Effector CD8-positive, alpha-beta T cell (primary cell): ENCODE data around the gene RAB36.

Experiments
- DNase-seq: peaks from one replicate; lab custom pipeline; 2025; lab: John Stamatoyannopoulos, UW

RAB36 gene

DNA sequence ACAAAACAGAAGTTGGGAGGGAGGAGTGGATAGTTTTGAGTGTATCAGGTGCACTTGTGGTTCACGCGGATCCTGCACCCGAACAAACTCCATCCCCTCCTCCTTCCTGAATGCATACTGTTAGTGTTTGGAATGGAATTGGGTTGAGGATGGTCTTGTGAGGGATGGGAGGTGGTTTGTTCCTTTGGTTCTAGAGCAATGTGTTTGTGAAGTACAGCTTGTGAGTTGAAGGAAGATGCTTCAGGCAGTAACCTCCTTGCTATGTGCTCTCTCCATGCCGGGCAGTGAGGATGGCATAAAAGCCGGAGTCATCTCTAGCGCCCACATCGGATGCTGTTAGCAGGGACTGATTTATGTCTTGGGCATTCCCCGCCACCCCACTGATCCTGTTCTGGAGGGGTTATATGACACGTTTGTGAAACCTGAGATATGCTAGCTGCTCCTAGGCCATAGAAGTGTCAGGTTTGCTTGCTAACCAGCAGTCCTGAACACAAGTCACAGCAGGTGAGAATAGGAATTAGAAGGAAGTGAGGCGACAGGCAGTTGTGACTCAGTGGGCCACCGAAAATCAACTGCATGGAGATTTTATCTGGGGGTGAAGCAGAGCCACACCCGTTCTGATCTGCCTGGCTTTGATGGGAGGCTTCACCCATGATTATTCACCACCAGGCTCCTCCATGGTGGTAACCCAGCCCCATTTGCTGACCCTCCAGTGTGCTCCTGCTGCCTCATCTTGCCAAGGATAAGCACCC is 37.2 kb downstream of the RAB36 start:
- DNase-seq = no peak

DNA sequence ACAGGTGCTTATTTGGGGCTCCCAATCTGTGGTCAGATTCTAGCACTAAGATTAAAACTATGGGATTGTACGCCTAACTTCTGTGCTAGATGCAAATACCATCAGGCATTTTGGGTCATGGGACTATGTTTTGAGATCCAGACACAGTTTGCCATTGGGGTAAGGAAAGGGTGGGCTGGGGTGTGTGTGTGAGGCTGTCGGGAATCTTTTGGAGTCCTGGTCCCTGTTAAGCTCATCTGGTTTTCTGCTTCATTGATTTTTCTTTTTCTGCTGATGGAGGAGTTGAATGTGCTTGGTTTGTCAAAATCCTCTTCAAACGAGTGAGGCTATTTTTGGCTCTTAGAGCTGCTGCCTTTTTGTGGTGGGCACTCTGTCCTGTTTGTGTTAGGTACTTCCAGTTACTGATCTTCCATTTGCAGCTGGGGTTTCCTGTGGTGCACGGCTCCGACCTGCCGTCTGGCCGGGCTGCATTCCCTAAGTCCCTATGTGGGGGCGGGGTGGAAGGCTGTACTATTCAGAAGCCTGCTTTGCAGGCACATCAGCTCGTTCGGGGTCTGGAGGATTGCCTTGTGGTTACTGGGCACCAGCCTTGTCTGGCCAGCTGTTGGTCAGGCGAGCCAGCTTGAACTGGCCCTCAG is 37.9 kb downstream of the RAB36 start:
- DNase-seq = no peak

DNA sequence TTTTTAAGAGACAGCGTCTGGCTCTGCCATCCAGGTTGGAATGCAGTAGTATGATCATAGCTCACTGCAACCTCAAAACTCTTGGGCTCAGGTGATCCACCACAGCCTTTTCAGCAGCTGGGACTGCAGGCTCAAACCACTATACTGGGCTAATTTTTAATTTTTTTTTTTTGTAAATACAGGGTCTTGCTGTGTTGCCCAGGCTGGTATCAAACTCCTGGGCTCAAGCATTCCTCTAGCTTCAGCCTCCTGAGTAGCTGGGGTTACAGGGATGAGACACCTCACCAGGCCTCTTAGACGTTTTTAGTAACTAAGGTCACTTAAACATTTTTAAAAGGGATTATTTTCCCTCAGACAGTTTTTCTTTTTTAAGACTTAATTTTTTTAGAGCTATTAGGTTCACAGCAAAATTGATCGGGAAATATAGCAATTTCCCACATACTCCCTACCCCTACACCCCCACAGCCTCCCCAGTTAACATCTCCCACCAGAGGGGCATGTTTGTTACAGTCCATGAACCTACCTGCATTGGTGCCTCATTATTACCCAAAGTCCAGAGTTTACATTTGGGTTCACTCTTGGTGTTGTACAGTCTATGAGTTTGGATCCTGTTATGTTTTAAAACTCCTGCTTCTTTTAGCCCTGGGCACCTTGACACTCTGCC is 39.0 kb downstream of the RAB36 start:
- DNase-seq = no peak

GRCh38 chr22:23184764-23185113 is 39.5 kb downstream of the RAB36 start:
- no peak for DNase-seq

DNA sequence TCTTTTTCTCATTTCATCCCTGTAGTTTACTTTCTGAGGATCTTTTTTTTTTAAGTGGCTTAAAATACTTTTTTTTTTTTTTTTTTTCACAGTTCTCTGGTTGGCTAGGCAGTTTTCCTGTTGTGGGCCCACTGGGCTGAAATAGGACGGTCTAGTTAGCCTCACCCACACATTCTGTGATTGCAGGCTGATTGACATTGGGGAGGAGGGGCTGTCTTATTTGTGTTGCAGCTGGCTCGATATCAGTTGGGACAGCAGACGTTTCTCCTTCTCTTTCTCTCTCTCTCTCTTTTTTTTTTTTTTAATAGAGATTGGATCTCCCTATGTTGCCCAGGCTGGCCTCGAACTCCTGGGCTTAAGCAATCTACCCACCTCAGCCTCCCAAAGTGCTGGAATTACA is 41.9 kb downstream of the RAB36 start:
- no peak for DNase-seq

DNA sequence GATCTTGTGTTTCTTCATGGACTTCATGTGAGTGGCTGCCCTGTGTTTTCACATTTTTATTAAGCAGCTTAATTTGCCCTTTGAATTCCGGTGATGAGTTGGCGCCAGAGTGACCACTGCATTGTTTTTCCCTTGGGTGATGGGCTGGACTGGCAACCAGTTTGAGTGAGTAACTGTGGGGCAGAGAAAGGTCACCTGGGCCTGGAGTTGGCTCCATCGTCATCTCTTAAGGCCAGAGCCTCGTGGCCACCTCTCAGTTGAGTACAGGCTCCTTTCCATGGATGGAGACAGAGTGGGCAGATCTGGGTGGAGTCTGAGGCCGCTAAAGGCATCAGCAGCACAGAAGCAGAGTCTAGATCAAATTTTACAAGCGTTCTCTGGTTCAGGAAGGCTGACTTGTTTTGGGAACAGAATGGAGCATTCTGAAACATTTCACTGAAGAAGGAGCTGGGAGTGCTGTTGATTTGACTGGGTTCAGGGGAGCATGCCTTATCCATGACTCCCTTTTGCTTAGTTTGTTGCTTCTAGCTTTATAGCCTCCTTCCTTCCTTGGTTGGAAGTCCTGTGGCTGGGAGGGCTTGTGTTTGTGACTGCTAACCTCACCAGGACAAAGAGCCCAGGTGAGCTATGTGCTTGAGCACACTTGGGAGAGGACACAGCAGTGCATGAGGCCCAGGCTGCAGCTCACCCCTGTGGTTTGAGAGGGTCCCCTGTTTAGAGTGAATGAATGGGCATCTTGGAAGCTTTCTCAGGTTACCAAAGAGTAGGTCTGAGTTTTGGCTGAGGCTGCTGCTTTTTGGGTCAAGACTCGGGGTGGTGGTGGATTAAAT is 42.8 kb downstream of the RAB36 start:
- DNase-seq = no peak

DNA sequence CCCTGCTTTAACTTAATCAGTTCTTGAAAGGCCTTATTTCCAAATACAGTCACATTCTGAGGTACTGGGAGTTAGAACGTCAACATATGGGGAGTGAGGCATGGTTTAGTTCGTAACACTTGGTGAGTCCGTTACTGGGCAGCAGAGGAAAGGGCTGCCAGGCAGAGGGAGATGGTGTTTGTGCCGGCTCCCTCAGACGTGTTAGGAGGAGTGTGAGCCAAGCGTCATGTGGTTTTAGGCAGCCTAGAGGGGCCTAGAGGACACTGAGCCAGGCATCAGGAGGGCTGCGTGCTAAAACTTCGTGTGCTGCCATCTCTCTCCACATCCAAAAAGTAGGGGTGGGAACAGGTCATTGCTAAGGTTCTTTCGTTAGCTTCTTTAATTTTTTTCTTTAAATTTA is 45.2 kb downstream of the RAB36 start:
- DNase-seq = no peak

DNA sequence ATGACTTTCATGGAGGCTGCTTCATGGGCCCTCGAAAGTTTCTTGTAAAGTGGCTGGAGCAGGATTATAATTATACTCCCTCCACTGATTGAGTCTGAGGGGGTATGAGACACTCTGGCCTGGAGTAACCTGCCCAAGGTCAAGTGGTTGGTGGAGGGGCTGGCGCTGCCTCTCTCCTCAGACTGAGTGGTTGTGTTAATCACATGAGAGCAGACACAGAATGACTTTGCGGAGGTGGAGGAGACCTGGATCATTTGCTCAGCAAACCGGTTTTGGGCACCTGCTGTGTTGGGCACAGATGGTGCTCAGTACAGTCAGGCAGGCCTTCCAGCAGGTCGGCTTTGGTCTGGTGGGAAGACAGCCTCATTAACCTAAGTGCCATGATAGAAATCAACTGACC is 46.9 kb downstream of the RAB36 start:
- no peak for DNase-seq

DNA sequence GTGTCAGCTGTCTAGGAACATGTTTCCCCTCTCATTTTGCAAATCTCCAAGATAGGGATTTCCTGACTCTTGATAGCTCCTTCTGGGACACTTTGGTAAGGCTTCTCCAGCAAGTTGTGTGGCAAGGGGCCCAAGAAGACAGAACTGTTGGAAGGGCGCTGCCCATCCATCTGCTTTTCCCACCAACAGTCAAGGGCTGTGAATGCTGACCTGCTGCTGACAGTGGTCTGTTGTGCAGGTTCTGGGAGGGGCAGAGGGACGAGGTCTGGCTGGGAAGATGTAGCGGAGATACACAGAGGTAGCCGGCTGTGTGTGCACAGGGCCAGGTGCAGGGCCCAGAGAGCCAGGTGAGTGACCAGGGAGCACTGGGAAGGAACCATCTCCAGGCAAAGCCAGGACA is 47.3 kb downstream of the RAB36 start:
- no peak for DNase-seq

DNA sequence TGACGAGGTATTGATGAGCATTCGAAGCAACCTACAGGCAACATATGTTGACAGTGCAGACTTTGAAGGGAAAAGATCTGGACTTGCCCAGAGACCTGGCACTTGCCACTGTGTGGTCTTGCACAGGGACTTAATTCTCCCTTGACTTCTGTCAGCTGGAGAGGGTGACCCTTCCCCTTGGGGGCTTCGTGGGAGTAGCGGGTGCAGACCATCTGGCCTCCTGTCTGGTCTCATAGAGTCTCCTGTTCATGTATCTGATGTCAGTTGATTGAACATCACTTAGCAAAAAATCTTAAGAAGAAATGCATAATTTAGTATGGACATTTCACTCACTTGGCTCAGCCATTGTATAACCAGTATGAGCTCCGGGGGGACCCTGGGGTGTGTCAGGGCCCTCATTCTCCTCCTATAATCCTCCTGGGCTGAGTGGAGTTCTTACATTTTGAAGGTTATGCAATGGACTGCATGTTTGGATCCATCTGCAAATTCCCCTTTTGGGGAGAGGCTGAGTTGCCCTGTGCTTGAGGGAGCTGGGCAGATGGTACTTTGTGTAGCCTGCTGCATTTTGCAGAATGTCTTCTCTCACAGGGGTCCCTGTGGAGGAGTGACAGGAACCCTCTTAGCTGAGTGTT is 48.0 kb downstream of the RAB36 start:
- no peak for DNase-seq

DNA sequence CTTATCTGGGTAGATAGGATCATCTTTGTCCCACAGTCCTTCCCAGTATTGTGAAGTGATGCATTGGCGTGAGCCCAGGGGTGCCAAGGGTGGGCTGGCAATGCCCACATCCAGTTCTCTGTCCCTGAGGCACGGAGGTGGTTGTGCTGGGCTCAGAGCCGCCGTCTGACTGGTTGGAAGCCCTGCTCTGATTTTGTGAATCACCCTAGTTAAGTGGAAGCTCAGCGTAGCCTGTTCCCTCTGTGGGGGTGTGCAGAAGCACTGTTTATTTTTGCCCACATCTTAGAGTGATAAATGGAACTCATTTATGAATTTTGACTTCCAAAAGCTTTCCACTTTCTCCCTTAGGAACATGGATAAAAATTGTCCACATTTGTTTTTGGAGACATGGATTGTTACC is 48.6 kb downstream of the RAB36 start:
- DNase-seq = no peak

DNA sequence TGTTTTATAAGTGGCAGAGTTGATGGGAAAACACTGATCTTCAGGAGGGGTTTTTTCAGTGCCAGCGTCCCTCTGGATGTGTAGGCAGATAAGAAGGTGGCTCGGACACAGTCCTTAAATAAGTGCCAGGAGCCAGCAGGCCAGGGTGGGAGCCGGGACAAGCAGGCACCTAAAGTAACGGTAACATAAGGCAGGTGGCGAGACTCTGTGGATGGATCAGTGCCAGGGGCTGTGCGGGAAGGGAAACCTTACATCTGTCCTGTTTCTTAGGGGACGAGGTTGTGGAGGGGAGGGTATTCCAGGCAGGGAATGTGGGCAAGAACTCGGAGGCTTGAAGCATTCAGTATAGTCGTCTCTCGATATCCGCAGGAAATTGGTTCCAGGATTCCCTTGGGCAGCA is 50.9 kb downstream of the RAB36 start:
- no peak for DNase-seq

DNA sequence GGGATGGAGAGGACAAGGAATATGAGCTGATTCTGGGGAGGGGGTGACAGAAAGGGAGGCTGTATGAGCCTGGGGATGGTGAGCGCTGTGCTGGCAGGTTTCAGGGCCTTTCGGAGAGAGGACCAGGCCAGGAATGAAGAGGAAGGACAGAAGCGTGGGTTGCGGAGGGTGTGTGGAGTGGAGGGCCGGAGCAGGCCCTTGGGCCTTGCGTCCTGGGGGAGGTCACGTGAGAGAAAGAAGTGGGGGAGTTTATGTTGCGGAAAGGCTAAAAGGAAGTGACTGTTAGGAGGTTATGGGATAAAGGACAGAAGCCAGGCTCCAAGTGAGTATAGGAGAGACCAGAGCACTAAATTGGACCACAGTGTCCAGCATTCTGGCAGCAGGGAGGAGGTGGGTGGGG is 52.6 kb downstream of the RAB36 start:
- DNase-seq = no peak

DNA sequence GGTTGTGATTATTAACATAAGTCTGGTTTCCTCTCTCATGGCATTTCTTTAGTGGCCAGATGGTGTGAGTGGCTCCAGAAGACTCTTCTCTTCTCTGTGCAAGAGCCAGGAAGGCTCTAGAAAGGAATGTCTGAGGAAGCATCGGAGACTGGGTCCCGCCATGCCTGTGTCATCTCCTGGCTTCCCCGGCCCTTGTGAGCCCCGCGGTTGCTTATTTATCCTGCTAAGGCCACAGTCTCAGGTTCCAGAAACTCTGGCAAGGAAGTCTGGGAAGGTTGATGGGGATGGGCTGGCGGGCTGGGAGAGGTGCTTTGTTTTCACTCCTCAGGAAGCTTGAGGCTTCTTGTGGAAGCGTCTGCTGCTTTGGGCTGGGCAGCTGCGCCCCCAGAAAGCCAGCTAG is 53.9 kb downstream of the RAB36 start:
- no peak for DNase-seq

GRCh38 chr22:23200898-23201297 is 55.6 kb downstream of the RAB36 start:
- no peak for DNase-seq

- DNase-seq = no peak
These were observed 57.7 kb downstream of the RAB36 start for GRCh38 chr22:23202812-23203451.

GRCh38 chr22:23203452-23204124 is 58.3 kb downstream of the RAB36 start:
- no peak for DNase-seq

DNA sequence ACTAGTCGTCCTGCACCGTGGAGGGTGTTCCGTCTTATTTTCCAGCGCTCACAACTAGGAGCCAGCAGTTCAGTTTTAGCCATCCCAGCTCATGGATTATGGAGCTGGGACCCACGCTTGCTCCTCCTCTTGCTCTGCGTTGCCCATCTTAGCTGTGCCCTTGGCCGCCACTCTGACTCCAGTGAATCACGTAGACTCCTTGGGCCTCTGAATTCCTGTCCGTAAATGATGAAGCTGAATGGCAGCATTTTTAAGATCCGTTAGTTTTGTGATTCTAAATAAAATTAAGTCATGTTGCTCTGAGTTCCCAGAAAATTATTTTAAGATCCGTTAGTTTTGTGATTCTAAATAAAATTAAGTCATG is 58.8 kb downstream of the RAB36 start:
- DNase-seq = no peak

DNA sequence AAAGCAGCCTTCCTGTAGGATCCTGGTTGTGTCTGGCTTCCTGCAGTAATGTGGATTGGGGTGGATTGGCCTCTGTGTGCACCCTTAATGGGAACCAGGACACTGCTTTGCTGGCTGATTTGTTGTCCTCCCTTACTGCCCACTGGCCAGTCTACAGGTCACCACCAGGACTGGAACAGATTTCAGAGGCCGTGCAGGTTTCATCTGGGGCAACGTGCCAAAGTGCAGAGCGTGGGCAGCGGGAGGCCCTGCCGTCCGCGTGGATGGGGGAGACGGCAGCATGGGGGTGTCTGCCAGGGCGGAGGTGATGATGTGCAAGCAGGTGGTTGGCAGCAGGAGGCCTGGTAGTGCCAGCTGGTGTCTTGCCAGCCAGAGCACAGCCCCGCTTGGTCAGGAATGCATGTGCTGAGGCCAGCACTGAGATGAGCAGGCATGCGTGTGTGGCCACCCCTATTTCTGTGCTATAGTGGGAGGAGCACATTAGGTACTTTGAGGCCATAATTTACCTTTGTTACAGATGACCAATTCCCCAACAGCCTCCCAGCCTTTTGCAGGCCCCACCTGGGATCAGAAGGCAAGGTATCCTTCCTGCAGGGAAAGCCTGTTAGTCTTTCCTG is 59.4 kb downstream of the RAB36 start:
- no peak for DNase-seq

- no peak for DNase-seq
These were observed 60.2 kb downstream of the RAB36 start for GRCh38 chr22:23205339-23206049.
